HG03575 (cell line): ENCODE measurements around the gene MARS1.
"Not testable (repeated sequence)": the region's sequence is repeated elsewhere in the genome, so short reads cannot be mapped to it uniquely, and the experiment has no call there.

ENCODE experiments used
- ATAC-seq: cut with Tn5 transposase; IDR thresholded peaks from one replicate; pipeline ENCODE4 v1.9.1; 2021; ENCODE audit not compliant: unreplicated experiment, insufficient number of reproducible peaks, low FRiP score; ENCODE audit errors: extremely low read depth

MARS1 gene

DNA sequence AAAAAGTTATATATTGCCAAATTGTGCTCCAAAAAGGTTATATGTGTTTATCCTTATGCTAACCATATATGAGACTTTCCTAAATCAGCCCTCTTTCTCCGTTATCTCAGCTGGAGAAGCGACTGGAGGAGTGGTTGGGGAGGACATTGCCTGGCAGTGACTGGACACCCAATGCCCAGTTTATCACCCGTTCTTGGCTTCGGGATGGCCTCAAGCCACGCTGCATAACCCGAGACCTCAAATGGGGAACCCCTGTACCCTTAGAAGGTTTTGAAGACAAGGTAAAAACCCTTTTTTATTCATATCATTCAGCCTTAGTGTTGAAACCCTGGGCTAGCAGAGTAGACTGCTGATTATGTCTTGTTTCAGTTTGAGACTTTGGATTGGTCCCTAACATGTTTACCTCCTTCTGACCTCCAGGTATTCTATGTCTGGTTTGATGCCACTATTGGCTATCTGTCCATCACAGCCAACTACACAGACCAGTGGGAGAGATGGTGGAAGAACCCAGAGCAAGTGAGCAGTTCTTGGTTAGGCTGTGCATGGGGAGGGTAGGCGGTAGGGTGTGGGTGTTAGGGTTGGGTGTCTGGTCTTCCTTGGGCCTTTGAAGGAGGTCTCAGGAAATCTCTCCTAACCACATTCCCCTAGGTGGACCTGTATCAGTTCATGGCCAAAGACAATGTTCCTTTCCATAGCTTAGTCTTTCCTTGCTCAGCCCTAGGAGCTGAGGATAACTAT, 23.9 kb downstream of the MARS1 start:
- ATAC-seq = no peak

DNA sequence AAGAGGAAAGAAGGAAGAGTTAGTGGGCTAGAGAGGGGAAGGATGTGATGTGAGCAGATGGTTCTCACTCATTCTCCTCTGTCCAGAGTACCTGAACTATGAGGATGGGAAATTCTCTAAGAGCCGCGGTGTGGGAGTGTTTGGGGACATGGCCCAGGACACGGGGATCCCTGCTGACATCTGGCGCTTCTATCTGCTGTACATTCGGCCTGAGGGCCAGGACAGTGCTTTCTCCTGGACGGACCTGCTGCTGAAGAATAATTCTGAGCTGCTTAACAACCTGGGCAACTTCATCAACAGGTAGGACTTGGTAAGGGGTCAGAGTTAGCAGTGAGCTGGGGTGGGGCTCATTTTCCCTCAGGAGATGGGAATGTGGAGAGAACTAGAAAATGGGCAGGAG, 24.8 kb downstream of the MARS1 start:
- no peak for ATAC-seq

DNA sequence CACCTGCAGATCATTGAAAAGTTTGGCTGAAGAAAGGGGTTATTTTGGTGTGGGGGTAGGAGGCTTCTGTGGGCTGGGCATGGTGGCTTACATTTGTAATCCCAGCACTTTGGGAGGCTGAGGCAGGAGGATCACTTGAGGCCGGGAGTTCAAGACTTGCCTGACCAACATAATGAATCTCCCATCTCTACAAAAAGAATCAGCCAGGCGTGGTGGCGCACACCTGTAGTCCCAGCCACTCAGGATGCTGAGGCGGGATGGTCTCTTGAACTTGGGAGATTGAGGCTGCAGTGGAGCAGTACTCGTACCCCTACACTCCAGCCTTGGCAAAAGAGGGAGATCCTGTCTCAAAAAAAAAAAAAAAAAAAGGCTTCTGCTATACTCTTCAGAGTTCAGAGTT, 25.4 kb downstream of the MARS1 start:
- no peak for ATAC-seq

DNA sequence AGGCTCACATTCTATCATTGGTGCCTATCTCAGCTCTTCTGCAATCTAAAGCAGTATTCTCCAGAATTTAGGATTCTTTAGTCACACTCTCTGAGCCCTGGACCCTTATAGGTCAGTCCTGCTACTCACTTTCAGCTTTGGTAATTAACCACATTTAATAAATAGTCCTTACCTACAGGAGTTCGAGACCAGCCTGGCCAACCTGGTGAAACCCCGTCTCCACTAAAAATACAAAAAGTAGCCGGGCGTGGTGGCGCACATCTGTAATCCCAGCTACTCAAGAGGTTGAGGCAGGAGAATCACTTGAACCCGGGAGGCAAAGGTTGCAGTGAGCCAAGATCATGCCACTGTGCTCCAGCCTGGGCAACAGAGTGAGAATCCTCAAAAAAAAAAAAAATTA, 25.8 kb downstream of the MARS1 start:
- ATAC-seq = not testable (repeated sequence)

DNA sequence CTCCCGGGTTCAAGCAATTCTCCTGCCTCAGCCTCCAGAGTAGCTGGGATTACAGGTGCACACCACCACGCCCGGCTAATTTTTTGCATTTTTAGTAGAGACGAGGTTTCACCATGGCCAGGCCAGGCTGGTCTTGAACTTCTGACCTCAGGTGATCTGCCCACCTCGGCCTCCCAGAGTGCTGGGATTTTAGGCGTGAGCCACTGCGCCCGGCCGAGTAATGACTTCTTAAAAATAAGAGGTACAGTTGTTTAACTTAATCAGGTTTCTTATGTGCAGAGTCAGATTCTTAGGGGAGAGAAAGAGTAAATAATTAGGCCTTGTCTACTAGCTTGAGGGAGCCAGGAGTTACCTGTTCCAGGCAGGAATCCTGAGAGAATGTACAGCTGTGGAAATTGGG, 26.4 kb downstream of the MARS1 start:
- not testable (repeated sequence) for ATAC-seq

DNA sequence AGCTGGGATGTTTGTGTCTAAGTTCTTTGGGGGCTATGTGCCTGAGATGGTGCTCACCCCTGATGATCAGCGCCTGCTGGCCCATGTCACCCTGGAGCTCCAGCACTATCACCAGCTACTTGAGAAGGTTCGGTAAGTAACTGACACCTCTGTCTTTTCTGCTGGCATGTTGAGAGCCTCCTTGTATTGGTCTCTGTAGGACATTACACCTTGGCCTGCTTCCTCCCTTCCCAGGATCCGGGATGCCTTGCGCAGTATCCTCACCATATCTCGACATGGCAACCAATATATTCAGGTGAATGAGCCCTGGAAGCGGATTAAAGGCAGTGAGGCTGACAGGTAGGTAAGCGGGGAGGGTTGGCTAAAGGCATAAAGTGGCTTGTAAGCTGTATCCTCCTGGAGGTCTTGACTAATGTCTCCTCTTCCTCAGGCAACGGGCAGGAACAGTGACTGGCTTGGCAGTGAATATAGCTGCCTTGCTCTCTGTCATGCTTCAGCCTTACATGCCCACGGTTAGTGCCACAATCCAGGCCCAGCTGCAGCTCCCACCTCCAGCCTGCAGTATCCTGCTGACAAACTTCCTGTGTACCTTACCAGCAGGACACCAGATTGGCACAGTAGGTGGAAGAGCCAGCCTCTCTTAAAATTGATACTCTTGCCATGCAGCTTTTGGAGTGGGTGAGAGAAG, 27.0 kb downstream of the MARS1 start:
- no peak for ATAC-seq

DNA sequence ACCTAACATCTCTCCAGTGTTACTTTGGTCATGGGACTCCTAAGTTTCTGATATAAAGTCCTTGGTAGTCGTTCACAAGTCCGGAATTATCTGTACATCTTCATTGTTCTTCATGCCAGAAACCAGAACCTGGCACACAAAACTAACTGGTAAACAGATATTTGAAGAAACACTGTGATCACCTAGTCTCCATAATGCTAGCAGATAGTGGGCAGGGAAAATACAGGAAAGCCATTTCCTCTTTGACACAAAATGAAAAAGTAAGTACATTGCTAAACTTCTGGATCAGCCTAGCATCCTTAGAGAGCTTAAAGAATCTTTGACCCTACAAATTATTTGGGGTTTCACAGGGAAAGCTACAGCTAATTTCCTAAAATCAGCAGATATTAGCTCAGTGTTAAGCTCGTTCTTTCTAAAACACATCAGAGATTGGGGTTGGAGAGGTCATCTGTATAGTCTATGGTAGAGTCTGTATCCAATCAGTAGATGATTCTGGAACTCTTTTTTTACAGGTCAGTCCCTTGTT, 27.6 kb downstream of the MARS1 start:
- no peak for ATAC-seq

DNA sequence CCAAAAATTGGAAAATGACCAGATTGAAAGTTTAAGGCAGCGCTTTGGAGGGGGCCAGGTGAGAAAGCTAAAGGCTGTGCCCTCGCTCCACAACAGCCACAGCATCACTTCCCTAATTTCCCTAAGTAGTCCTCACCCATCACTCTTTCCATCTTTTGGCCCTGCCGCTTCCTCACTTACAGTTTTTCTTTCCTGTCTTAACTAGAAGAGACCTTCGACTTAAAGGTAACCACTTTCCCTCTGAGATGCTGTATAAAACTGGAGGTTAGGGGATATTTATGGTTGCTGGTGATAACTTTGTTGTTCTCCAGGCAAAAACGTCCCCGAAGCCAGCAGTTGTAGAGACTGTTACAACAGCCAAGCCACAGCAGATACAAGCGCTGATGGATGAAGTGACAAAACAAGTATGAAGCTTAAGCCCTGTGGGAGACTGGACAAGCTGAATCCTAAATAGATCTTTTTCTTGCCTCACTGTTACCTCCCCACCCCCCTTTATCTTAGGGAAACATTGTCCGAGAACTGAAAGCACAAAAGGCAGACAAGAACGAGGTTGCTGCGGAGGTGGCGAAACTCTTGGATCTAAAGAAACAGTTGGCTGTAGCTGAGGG, 28.2 kb downstream of the MARS1 start:
- ATAC-seq = no peak

DNA sequence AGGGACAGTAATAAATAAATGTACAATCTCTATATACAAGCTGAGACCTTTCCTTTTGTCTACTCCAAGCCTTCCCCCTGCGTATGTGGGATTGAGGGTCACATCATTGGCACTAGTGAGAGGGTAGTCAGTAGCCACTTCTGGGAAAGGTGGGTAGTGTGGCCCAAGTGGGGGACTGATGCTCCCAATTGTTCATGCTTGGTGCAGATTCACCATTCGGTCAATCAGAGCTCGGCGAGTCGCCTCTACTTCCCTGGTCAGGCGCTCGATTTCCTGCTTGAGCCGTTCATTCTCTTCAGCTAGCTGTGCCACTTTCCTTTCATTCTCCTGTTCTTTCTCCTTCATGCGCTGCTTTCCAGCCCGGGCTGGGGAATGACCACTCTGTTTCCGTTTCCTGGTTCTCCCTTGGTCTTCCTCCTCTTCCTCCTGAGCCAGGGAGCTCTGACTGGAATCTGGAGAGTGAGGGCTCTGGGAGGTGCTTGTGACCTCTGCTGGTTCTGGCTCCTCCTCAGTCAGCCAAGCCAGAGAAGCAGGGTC, 28.8 kb downstream of the MARS1 start:
- no peak for ATAC-seq

DNA sequence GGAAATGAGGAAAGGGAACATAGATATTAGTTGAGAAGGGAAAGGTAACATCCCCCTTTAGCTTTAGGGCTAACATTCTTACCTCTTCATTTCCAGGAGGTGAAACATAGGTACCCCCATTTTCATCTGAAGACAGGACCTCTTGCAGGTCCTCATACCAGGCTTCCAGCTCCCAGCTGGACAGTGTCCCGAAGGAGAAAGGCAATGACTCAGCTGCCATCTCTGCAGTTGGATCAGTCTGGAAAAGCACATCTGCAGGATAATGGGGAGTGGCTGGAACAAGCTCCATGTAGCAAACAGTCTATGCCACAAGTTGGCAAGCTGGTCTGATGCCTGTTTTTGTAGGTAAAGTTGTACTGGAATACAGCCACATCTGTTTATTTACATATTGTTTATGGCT, 29.3 kb downstream of the MARS1 start:
- ATAC-seq = no peak

DNA sequence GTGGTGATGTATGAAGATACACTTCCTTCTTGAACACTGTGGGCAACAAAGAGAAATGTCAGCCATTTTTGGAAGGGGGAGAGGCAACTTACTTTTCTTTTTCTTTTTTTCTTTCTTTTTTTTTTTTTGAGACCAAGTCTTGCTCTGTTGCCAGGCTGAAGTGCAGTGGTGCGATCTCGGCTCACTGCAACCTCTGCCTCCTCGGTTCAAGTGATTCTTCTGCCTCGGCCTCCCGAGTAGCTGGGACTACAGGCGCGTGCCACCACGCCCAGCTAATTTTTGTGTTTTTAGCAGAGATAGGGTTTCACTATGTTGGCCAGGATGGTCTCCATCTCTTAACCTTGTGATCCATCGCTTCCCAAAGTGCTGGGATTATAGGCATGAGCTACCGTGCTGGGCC, 29.9 kb downstream of the MARS1 start:
- not testable (repeated sequence) for ATAC-seq

DNA sequence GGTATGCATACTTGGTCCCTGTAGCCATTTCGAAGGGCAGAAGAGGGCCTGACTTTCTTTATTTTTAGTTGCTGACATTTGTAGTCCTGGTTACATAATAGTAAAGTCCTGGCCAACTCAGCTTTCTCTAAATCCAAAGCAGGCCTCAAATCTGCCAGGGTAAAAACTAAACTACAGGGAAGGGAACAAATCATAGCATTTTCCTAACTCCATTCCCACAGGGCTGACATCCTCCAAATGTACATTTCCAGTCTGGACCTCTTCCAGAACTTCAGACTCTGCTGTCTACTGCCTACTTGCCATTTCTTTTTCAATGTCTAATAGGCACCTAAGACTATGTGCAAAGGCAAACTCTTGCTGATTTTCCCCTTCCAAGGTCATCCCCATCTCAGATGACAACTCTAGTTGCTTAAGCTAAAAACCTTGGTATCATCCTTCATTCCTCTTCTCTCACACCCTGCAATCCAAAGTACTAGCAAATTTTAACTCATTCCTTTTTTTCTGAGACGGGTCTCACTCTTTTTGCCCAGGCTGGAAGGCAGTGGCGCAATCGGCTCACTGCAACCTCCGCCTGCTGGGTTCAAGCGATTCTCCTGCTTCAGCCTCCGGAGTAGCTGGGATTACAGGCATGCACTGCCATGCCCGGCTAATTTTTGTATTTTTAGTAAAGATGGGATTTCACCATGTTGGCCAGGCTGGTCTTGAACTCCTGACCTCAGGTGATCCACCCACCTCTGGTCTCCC, 30.5 kb downstream of the MARS1 start:
- ATAC-seq = no peak

DNA sequence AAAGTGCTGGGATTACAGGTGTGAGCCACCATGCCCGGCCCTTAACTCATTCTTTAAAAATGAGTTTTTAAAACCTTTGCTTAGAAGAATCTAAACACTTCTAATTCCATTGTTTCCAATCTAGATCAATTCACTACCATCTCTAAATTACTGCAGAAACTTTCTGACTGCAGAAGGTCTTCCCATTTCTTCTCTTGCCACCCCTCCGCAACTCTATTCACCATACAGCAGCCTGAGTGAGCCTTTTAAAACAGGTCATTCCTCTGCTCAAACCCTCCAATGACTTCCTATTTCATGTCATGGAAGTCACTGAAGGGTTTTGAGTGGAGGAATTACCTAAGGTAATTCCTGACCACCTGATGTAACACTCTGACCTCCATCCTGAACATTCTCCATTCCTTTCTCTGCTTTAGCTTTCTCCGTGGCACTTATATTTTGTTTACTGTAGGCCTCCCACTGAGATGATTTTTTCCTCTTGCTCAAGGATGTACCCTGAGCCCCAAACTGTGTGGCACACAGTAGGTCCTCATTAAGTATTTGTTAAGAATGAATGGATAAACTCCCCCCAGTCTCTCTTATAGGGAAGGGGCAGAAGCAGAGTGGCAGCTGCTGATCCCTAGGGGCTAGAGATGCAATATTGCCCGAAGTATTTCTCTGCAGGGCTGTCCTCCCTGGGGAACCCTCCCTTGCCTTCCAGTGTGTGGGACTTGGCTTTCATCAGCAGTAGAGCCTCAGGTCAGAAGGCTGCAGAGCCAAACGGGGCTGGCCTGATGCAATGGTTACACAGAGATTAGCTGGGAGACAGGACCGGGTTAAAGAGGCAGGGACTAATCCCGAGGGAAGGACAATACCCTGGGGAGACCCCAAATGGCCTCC, 31.3 kb downstream of the MARS1 start:
- no peak for ATAC-seq

DNA sequence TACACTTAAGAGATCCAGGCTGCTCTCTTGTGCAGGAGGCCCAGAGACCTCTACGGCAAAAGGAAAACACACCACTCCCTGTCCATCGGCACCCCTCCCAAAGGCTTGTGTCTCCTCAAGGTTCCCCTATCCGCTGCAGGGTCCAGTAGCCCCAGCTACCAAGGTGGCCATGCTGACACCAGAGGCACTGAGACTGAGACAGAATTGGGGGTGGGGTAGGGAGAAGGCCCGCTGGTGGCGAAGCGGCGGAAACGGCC, 31.9 kb downstream of the MARS1 start:
- no peak for ATAC-seq

DNA sequence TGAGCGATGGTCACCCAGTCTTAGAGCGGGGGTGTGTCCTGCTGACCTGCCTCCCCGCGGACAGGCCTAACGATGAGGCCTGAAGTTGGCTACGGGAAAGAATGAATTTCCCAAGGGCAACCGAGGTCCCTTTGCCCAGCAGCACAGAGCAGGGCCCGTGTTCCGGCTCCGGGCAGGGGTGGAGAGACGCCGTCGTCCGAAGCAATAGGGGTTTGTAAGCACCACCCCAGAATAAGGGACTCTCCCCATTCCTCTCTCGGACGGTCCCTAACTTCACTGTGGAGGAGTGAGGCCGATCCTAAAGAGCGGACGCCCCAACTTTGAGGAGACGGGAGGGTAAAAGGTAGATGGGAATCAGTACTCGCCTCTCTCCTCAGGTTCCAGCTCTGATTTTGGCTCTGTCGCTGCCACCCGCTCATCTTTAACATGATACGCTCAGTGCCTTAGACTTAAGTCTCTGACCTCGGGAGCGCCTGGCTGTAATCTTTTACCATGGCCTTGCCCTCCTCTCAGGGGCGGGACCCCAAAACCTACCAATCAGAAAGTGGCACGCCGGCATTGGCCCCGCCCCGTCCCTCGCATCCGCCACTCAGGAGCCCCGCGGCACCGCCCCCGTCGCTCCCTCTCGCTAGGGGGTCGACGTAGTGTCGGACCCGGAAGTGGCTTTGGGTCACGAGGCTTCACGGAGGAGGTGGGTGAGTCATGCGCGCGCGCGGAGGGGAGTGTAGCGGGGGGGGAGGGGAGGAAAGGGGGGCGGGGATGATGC, 32.4 kb downstream of the MARS1 start, which contains the start of gene DDIT3:
Gene DDIT3 (minus strand): TSS at position 462 of the 766 bp plus-strand sequence. CDS start 3,108 bp downstream, outside the sequence.
- ATAC-seq = peak; percentile 44

DNA sequence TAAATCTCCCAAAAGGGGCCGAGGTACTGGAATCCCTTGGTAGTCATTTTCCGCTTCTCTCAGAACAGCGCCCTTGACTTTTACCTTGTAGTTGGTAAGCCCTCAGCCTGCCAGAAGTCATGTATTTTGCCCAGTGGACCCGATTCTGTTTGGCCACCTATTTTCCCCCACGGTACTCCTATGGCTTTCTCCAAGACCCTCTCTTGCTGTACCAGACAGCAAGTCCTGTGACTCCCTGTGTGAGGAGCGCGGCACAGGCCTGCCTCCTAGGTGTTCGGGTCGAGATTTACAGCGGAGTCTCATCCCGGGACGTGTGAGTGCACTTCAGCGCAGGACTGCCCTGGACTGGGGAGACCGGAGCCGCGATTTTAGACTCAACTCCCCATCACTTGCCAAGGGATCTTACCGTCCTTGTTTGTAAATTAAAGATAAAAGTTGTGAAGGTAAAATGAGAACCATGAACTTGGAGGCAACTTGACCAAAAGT, 33.7 kb downstream of the MARS1 start:
- no peak for ATAC-seq

DNA sequence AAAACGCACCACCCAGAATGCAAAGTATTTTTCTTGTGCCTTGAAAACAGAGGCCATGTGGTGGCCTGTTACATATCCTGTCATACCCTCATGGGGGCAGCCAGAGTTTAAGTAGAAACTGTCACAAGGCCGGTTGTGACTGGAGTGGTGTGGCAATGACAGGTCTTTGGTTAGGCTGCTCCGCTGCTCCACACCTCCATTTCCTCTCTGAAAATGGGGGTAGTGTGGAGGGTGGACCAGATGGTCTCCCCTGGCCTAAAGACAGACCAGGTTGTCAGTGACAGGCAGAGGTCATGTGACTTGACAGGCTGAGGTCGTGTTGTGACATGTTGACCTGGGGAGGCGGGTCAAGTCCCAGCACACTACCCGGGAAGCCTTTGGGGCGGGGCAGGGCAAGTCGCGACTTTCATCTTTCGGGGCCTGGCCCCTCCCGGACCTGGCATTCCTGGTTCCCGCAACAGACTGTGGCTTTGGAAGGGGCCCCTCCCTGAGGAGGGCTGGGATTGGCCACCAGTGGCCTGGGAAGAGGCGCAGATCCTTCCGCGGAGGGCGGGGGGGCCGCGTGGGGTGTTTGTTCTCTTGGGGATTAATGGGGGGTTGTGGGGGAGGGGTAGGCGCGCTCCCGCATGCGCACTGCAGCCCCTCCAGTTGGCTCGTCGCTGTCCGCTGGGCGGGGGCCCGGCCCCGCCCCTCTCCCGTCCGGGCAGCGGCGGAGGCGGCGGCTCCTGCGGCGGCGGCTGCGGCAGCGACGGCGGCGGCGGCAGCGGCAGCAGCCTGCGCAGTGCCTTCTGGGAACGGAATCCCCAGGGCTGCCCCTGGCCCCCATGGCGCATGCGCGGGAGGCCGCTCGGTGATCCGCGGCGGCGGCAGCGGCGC, 34.4 kb downstream of the MARS1 start, which contains the start of gene MBD6:
Gene MBD6 (plus strand): TSS at position 814 of the 876 bp plus-strand sequence. CDS start 1,480 bp downstream, outside the sequence.
- peak; percentile 27 for ATAC-seq
